GM18870 (cell line): ENCODE measurements around the gene TNS3.

ENCODE experiments used
- ATAC-seq: cut with Tn5 transposase; IDR thresholded peaks from one replicate; pipeline ENCODE4 v1.9.1; 2021; ENCODE audit warnings: moderate library complexity; ENCODE audit not compliant: unreplicated experiment

Gene TNS3

GRCh38 chr7:47565640-47566250, 16.2 kb downstream of the TNS3 start:
- no peak for ATAC-seq

- no peak for ATAC-seq
Measured at GRCh38 chr7:47563521-47563920, 18.4 kb downstream of the TNS3 start.

- no peak for ATAC-seq
Measured at GRCh38 chr7:47561715-47562446, 20.0 kb downstream of the TNS3 start.

- no peak for ATAC-seq
Measured at GRCh38 chr7:47559306-47560220, 22.3 kb downstream of the TNS3 start.

- ATAC-seq: no peak
Measured at GRCh38 chr7:47557694-47558670, 23.9 kb downstream of the TNS3 start.

- no peak for ATAC-seq
Measured at GRCh38 chr7:47557317-47557693, 24.6 kb downstream of the TNS3 start.

GRCh38 chr7:47556511-47557180, 25.3 kb downstream of the TNS3 start:
- ATAC-seq: no peak

- ATAC-seq: no peak
Measured at GRCh38 chr7:47553309-47553708, 28.6 kb downstream of the TNS3 start.

GRCh38 chr7:47552621-47553020, 29.3 kb downstream of the TNS3 start:
- ATAC-seq: peak; percentile 100

GRCh38 chr7:47551668-47552440, 30.1 kb downstream of the TNS3 start:
- ATAC-seq: no peak

- ATAC-seq: no peak
Measured at GRCh38 chr7:47550788-47551470, 31.0 kb downstream of the TNS3 start.

GRCh38 chr7:47549916-47550315, 32.0 kb downstream of the TNS3 start:
- no peak for ATAC-seq

GRCh38 chr7:47549397-47549796, 32.5 kb downstream of the TNS3 start:
- no peak for ATAC-seq

GRCh38 chr7:47548546-47548945, 33.4 kb downstream of the TNS3 start:
- no peak for ATAC-seq

GRCh38 chr7:47546733-47547494, 35.0 kb downstream of the TNS3 start:
- no peak for ATAC-seq

- ATAC-seq: no peak
Measured at GRCh38 chr7:47546171-47546570, 35.7 kb downstream of the TNS3 start.

GRCh38 chr7:47544416-47544815, 37.5 kb downstream of the TNS3 start:
- no peak for ATAC-seq

- ATAC-seq: no peak
Measured at GRCh38 chr7:47543714-47544113, 38.2 kb downstream of the TNS3 start.
